Kidney tubule cell (primary cell): ENCODE measurements around the gene GLMP.
A peak's percentile ranks its signal among the peaks of the same experiment; 100 is the strongest.

Source experiments
- DNase-seq: peaks from one replicate; pipeline ENCODE4 v3.0.0-alpha.2; 2018; ENCODE audit warnings: low spot score

Gene GLMP

GRCh38 chr1:156286061-156286460 lies 9.4 kb downstream of the GLMP start:
- DNase-seq, result no peak

- DNase-seq, result no peak
These were observed 10.0 kb downstream of the GLMP start for GRCh38 chr1:156285437-156285836.

- DNase-seq, result no peak
These were observed 10.7 kb downstream of the GLMP start for GRCh38 chr1:156284757-156285156.

GRCh38 chr1:156284112-156284511 lies 11.4 kb downstream of the GLMP start, which contains the start of gene TMEM79:
TSS of gene TMEM79 (plus strand) at chr1:156284325. CDS start at chr1:156285227, 902 bp downstream.
- DNase-seq, result no peak

DNA sequence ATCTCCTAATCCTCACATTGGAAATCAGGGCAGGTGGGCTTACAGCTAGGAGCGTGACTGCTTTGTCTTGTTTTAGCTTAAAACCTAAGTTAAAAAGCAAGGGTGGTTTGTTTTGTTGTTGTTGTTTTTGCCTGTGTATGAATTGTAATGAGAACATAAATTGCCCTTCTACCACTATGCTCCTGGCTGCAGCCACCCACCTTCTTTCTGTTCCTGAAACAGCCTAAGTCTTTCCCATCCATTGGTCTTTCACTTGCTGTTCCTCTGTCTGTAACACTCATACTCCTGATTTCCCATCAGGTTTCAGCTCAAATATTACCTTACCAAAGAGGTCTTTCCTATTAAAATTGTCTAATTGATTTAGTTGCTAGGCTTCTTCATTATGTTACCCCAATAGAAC lies 12.0 kb downstream of the GLMP start:
- DNase-seq, result no peak

DNA sequence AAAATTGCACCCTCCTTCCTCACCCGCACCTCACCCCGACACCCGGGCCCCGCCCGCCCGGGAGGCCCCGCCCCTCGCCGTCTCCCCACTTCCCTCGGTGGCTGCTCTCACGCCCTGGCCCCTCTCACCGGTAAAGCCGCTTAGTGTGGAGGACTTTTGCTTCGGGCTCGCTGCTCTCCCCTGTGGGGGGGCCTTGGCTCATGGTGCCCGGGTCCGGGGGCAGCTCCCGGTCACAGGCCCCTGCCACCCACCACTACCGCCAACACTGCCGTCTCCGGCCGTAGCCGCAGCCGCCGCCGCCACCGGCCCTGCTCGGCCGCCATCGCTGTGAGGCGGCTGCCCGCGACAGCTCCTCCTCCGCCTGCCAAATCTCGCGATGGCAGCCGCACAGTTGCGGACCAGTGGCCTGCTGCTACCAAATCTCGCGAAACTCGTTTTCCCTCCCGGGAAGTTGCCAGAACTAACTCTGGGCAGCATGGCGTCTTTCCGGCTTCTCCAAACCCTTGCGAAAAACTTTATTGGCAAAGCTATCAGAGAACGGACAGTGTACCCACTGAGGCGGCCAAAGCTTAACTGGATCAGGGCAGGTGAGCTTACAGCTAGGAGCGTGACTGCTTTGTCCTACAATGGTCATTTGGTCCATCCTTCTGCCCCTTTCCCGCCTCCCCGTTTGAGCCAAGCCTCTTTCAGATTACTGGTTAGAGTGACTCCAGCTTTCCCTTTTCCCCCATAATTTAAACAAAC lies 12.8 kb downstream of the GLMP start, which contains the start of gene SMG5:
Gene SMG5 (minus strand): TSS at position 347 of the 744 bp plus-strand sequence. CDS start 145 bp downstream, at position 202.
- DNase-seq, result peak; percentile 98

DNA sequence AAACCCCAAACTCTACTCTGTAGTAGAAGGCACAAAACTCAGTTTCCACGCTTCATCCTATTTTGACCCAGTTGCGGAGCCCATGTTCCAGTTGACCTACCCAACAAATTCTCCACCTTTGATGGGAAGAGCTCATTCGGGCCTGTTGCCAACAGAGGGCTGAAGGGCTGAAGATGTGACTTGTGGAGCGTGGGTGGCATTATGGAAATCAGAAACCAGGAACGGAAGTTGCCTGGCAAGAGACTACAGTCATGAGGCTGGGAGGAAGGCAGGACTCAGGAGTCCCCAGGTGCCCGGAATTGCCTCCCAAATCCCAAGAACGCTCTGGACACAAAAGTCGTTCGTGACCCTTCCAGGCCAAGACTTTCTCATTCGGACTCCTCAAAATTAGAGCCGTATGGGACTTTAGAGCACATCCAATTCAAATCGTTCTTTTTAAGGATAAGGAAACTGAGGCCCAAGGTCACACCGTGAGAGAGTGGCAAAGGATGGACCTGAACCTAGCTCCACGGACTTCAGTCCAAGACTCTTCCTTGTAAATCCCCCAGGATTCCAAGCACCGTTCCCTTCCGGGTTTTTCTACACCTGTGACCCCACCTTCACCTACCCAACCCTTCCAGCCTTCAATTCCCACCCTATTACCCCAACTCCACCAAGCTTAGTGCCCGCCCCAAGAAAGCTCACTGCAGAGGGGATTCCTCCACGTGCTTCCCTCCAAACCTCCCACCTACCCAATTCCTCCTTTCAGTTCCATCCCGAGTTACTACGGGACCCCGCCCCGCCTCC lies 13.6 kb downstream of the GLMP start:
- peak; percentile 75 for DNase-seq

DNA sequence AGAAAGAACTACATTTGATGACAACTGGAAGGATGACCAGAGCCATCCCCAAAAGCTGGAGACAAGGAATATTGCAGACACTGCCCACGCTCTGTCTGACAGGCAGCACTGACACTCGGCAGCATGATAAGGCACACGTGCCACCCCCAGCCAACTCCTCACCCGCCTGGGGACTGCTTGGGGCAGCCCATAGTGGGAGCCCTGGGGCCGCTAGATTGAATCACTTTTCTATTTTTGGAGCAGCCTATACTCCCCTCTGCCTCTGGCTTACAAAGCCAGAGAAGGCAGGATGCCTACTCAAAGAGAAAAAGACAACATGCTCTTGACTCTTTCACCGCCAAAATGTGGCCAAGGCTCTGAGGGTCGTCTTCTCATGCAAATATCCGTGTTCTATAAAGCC lies 14.2 kb downstream of the GLMP start:
- peak; percentile 41 for DNase-seq

DNA sequence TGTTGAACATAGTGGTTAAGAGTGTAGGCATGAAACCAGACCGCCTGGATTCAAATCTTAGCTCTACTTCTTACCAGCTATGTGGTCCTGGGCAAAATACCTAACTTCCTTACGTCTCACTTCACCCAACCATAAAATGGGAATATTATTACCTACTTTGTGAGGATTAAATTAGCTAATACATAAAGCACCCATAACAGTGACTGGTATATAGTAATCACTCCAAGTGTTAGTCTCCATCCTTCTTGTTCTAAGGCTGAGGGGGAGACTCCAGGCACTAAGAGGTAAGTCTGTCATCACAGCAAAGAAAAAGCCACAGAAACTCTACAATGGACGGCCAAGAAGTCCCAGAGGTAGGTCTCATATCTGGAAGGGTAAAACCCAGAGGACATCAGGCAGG lies 15.6 kb downstream of the GLMP start:
- no peak for DNase-seq

DNA sequence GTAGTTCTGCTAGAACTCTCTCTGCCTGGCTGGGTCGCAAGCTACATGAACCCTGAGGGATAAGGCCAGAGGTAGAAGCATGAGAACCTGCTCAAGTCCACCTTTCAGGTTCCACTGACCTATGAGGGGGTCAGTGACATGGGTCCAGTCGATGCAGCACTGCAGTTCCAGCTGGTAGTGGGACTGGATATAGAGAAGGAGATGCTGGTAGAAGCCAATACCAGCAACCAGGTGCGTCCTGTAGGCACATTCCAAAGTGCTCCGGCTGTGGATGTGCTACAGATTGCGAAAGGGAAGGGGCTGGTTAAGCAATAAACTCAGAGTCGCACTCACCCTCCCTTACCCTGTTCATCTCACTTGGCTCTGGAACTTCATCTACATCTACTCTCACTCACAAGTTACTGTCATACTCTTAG lies 18.5 kb downstream of the GLMP start:
- no peak for DNase-seq

- no peak for DNase-seq
These were observed 18.9 kb downstream of the GLMP start for GRCh38 chr1:156276532-156276931.

DNA sequence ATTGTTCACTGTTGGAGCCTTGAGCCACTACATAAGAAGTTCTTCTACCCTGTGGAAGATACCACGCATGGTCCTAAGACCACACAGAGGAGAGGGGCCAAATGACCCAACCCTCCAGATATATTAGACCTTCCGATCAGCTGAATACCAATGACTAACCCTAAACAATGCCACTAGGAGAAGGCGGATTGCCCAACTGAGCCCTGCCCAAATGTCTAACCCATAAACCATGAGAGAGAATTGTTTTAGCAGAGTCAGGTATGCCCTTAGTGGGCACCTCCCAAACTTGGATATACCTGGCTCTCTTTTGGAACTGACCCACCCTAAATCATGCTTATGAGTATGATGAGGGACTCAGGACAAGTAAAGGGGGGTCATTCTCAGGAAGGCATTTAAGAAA lies 25.2 kb downstream of the GLMP start:
- no peak for DNase-seq

DNA sequence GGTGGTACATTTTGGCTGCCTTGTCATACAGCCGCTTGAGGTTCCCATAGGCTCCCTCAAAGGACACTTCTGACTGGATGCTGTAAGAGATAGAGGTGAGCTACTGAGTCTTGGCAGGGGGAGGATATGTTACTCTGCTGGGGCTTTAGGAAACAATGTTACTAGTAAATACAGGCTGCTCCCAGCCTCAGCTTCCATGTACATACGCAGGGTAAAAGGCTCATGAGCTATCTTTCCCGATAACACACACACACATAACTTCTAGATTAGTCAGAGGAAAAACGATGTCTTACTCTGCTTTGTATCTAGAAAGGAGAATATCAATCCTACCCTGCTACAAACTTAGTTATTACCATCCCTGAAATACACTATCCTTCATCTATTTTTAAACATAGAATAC lies 27.1 kb downstream of the GLMP start:
- DNase-seq, result no peak

DNA sequence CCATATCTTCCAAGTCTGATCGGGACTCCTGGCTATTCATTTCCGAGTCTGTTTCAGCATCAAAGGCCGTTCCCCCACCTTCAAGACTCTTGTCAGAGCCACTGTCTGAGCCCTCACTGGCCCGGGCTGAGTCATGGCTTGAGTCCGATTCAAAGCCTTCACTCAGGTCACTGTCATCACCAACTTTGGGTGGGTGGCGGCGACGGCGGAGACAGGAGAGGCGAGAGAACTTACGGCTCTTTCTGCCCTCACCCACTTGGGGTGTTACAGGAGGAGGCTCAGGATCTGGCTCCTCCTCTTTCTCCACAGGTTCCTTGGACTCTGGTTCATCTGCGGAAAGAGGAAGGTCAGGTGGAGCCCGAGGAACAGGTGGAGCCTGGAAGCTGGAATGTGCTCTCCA lies 29.4 kb downstream of the GLMP start:
- no peak for DNase-seq

- no peak for DNase-seq
These were observed 32.2 kb downstream of the GLMP start for GRCh38 chr1:156263288-156263655.

DNA sequence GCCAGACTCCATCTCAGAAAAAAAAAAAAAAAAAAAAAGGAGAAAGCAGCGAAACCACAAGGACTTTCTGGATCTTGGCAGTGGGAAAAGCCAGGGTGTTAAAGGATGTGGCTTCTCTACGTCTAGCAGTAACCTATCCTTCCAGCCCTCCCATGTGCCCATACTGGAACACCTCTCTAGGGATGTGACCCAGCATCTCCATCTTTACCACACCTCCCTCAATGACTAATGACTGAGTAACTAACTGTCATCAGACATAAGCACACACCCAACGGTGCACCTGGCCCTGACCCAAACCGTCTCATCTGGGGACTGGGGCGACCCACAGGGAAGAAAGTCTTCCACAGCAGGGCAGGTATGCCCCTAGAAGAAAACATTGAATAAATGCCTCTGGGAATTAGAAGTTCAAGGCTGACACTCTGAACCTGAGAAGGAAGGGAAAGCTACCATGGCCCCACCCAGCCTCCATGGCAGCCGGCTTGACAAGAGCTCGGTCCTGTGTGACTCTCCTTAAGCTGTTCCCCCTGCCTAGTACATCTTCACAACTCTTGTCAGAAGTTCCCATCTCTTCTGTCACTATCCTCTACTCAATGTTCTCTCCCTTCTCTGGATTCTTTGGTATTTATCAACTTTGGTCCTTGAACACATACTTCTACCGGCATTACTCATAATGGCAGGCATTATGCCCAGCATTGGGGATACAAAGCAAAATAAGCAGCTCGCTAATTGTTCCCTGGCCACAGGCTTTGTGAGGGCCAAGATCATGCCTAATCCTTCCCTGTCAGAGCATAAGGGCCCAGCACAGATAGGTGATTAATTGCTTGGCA lies 32.8 kb downstream of the GLMP start:
- DNase-seq, result peak; percentile 72

- DNase-seq, result no peak
These were observed 34.6 kb downstream of the GLMP start for GRCh38 chr1:156260896-156261295.

- no peak for DNase-seq
These were observed 35.7 kb downstream of the GLMP start for GRCh38 chr1:156259805-156260204.

- DNase-seq, result no peak
These were observed 36.6 kb downstream of the GLMP start for GRCh38 chr1:156258859-156259258.

DNA sequence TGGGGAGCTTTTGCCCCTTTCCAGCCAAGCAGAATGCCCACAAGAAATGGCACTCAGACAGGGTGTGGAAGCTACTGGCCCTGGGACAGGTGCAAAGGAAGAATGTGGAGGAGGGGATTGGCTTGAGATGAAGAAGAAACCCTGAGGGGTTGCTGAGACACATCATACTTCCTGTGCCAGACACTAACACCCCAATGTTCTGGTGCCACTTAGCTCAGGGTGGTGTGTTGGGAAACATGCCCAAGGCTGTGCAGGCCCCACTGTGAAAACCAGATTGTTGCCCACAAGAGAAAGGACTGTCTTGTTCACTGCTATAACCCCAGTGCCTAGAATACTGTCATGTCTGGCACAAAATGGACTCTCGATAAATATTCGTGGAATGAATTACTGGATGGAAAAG lies 37.8 kb downstream of the GLMP start:
- DNase-seq, result no peak

DNA sequence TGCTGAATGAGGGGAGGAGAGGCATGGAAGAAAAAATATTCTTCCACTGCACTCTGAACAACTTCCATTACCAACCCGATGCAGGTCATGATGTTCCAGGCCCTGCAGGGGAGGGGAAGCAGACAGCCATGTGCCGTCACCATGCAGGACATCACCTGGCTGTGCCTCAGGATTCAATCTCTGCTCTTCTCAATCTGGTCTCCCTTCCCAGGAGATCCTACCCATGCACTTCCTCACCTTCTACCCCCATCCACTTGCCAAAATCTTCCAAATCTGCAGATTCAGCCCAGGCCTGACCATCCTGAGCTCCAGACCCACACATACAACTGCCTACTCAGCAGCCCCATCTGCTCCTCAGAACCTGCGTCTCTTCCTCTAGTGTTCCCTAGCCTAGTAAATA lies 41.8 kb downstream of the GLMP start:
- DNase-seq, result no peak

DNA sequence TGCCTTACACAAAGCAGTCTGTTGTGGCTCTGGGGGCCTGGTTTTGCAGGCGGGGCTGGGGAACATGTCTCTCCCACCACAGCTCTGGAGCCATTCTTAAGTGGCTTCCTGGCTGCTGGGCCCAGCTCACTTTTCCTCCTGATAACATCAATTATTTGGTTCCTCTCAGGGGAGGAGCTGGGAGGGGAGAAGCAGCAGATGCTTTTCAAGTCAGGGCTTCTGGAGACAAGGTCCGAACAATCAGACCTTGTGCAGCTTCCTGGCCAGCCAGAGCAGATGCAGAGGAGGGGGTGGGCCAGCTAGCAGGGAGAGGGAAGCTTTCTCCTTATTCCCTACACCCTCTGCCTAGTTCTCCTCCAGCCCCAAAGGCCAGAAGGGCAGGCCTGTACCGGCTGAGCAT lies 44.0 kb downstream of the GLMP start:
- DNase-seq, result no peak

- DNase-seq, result no peak
These were observed 45.9 kb downstream of the GLMP start for GRCh38 chr1:156249593-156249992.
